NB4 (cell line): ENCODE measurements around the gene ETFRF1.

Source experiments
- CTCF ChIP-seq: IDR thresholded peaks from one replicate; pipeline ENCODE4 v1.5.1; 2012; ENCODE audit warnings: low read depth, low read length
- MAX ChIP-seq: IDR thresholded peaks from 2 replicates; pipeline ENCODE4 v1.6.1; 2011; ENCODE audit warnings: low read depth, low read length
- POLR2A ChIP-seq: IDR thresholded peaks from 2 replicates; pipeline ENCODE4 v1.6.1; 2011; ENCODE audit warnings: mild to moderate bottlenecking; ENCODE audit not compliant: insufficient read length; ENCODE audit errors: extremely low read depth

GRCh38 chr12:25248732-25249131 is 53.7 kb downstream of the ETFRF1 start:
- TF ChIP-seq CTCF (no peak), POLR2A (no peak), MAX (no peak)
